Pancreas (tissue), 10 donors: ENCODE measurements around the gene SMCO4. TPM values are rescaled to one million over a fixed set of nuclear protein-coding genes. Genes with fewer than 3 reads are reported as not detected.
A peak's percentile ranks its signal among the peaks of the same experiment; 100 is the strongest.

Experiments
- ATAC-seq, 4 donors: fragments of 200-7000 bp; cut with Tn5 transposase; one replicate each; pipeline versions ENCODE4 v1.8.0 to v1.9.1; 2020; ENCODE audit warnings: mild to moderate bottlenecking in 4 of 4, moderate library complexity in 4 of 4
- DNase-seq, 6 donors: peaks; one replicate each; pipeline ENCODE4 v3.0.0-alpha.2; 2020
- FAIRE-seq: peaks from 2 replicates; lab custom pipeline; 2012; peaks lifted over from hg19 to GRCh38; lab: Jason Lieb, UNC
- H3K27ac ChIP-seq, 4 donors: fragments of 200-600 bp; sonication (generic); 1 replicate in 3 of 4; 2 replicates in 1 of 4; pipeline versions ENCODE4 v1.5.0 to v1.8.0; 2020
- H3K27me3 ChIP-seq, 4 donors: fragments of 200-600 bp; one replicate each; pipeline ENCODE4 v1.8.0; 2021
- H3K36me3 ChIP-seq, 3 donors: fragments of 200-600 bp; sonication (generic) in 1 of 3; one replicate each; pipeline versions ENCODE4 v1.5.0 to v1.8.0; 2020 to 2021
- H3K4me1 ChIP-seq, 3 donors: fragments of 200-600 bp; one replicate each; pipeline ENCODE4 v1.8.0; 2021
- H3K4me3 ChIP-seq, 4 donors: fragments of 200-600 bp; sonication (generic) in 2 of 4; one replicate each; pipeline versions ENCODE4 v1.5.0 to v1.8.0; 2020 to 2021
- H3K9me3 ChIP-seq, 4 donors: fragments of 200-600 bp; one replicate each; pipeline ENCODE4 v1.8.0; 2021
- WGBS, 2 donors: extraction: QIAGEN DNeasy Blood & Tissue Kit; methylation state at CpG; one replicate each; pipeline ENCODE4 v1.1.7; 2013; 5-methylcytosine and 5-hydroxymethylcytosine counted together
- intact Hi-C, 3 donors: fragments of 100-400 bp; cut with DNase I; formaldehyde crosslinking; loops; one replicate each; pipeline versions ENCODE4 v1.11.1 to v1.14.2; 2022
- polyA plus RNA-seq, 2 donors: library from polyadenylated mRNA; stranded (reverse); fragments of 200-250 nt; gene quantifications; one replicate each; pipeline ENCODE4 v1.2.3, GENCODE V29; 2013
- total RNA-seq, 6 donors: library from RNA; stranded (reverse); fragmentation: NEBNext Ultra II Directional in 4 of 6; extraction: Animal tissue kit (Norgen Biotek cat#: 25700) in 4 of 6; gene quantifications; one replicate each; pipeline versions ENCODE4 v1.2.1 to v1.2.4, GENCODE V29; 2021 to 2023
- TF ChIP-seq, protein P1 (sequence below), 4 donors: fragments of 200-600 bp; sonication (generic) in 3 of 4; IDR thresholded peaks; one replicate each; pipeline versions ENCODE4 v1.5.0 to v1.8.0; 2021; ENCODE audit warnings: antibody characterized with exemption in 4 of 4
- donor health status: healthy with polysubstance abuse.
- donor health status: DM: no; HTN: no; CAD: no; lungs with moderate emphysema.
- donor health status: DM: no; HTN: no; CAD: no.
- donor health status: control.
- donor health status: control.
- donor health status: Bipolar disorder and iron deficiency.
- donor health status: DM: yes; HTN: yes; CAD: no.
- donor health status: DM: no; HTN: no; CAD: no.
- donor health status: DM: no; HTN: no; CAD: no.
- donor health status: DM: yes; HTN: yes; CAD: no.

SMCO4 gene
- total and polyA plus RNA-seq, 8 donors, result 15.6 to 41.8 (median 19.6) TPM

DNA sequence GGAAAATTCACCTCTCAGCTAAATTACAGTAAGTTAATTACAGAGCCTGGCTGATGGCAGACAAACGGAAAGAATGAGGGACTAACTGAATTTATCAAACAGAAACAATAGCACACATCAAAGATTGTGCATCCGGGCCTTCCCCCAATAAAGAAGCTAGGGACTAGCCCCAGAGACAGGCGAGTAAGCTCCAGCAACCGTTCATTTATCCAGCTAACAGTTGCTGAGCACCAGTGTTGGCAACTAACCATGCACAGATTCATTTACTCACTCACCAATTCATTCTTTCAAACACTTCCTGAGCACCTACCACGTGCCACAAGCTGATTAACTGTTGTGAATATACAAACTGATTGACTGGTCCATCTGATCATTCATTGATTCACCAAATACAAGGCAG is 51.2 kb downstream of the SMCO4 start:
- peaks cover 5 to 28% (median 21%) of the 10 kb centered on the region in 3 donors for H3K4me1 ChIP-seq
- intact Hi-C loops, result loop anchor here in 1 of 3 donors (10.0 kb wide), 1 partner anchor 63 kb away; no protein-coding TSS in a partner anchor
- FAIRE-seq (no peak), ATAC-seq (no peak), DNase-seq (no peak)
- H3K4me3 ChIP-seq, result no peak overlapping the region
- H3K9me3 ChIP-seq, result no peaks in the 10 kb centered on the region
- H3K27ac ChIP-seq, result peak overlapping the region in 1 of 4 donors; percentile 28
- WGBS, 2 donors, result 67 to 75% methylated on average over 5 of the region's 5 CpGs
- no peaks in the 10 kb centered on the region for H3K27me3 ChIP-seq
- H3K36me3 ChIP-seq, result no peaks in the 10 kb centered on the region
- TF ChIP-seq, protein P1, sequence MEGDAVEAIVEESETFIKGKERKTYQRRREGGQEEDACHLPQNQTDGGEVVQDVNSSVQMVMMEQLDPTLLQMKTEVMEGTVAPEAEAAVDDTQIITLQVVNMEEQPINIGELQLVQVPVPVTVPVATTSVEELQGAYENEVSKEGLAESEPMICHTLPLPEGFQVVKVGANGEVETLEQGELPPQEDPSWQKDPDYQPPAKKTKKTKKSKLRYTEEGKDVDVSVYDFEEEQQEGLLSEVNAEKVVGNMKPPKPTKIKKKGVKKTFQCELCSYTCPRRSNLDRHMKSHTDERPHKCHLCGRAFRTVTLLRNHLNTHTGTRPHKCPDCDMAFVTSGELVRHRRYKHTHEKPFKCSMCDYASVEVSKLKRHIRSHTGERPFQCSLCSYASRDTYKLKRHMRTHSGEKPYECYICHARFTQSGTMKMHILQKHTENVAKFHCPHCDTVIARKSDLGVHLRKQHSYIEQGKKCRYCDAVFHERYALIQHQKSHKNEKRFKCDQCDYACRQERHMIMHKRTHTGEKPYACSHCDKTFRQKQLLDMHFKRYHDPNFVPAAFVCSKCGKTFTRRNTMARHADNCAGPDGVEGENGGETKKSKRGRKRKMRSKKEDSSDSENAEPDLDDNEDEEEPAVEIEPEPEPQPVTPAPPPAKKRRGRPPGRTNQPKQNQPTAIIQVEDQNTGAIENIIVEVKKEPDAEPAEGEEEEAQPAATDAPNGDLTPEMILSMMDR (IDR thresholded peaks at IDR 0.05), result no peak

GRCh38 chr11:93490996-93491618 is 52.1 kb downstream of the SMCO4 start:
- H3K36me3 ChIP-seq, result no peaks in the 10 kb centered on the region
- peaks cover 5 to 30% (median 21%) of the 10 kb centered on the region in 3 donors for H3K4me1 ChIP-seq
- no peak overlapping the region for H3K4me3 ChIP-seq
- no peaks in the 10 kb centered on the region for H3K27me3 ChIP-seq
- FAIRE-seq (no peak), DNase-seq (no peak), ATAC-seq (peak in 1 of 4 donors; percentile 18)
- no peaks in the 10 kb centered on the region for H3K9me3 ChIP-seq
- intact Hi-C loops, result loop anchor here in 1 of 3 donors (10.0 kb wide), 1 partner anchor 64 kb away; no protein-coding TSS in a partner anchor
- TF ChIP-seq, protein P1 (IDR thresholded peaks at IDR 0.05), result no peak
- H3K27ac ChIP-seq, result no peak overlapping the region
- WGBS, 2 donors, result 61 to 66% methylated on average over 5 of the region's 5 CpGs

DNA sequence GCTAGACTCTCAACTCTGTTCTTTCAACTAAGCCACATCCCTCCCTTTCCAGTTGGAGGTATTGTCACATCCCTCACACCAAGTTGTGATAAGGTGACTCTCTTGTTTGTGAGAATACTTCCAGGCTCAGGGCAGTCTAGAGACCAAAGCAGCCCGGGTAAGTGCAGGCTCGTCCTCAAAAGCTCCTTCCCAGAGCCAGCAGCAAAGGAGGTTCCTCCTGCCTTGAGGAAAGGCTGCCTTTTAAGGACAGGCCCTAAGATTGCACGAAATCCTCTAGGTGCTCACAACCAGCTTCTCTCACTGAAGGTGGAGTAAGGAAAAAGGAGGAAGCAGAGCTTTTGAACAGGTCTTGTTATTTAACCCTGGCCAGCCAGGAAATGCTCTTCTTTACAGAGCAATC is 53.4 kb downstream of the SMCO4 start:
- no peak for ATAC-seq
- no peak for FAIRE-seq
- intact Hi-C loops, result loop anchor here in 1 of 3 donors (10.0 kb wide), 1 partner anchor 65 kb away; no protein-coding TSS in a partner anchor
- no peaks in the 10 kb centered on the region for H3K9me3 ChIP-seq
- WGBS, 2 donors, result 78 to 84% methylated on average over 3 of the region's 3 CpGs
- peaks cover 8 to 30% (median 23%) of the 10 kb centered on the region in 3 donors for H3K4me1 ChIP-seq
- TF ChIP-seq, protein P1 (IDR thresholded peaks at IDR 0.05), result no peak
- H3K27me3 ChIP-seq, result no peaks in the 10 kb centered on the region
- no peak for DNase-seq
- H3K4me3 ChIP-seq, result no peak overlapping the region
- no peaks in the 10 kb centered on the region for H3K36me3 ChIP-seq
- no peak overlapping the region for H3K27ac ChIP-seq

GRCh38 chr11:93487032-93487483 is 56.1 kb downstream of the SMCO4 start:
- Histone ChIP-seq H3K27ac (no peak overlapping the region), H3K4me1 (peaks cover 5 to 12% (median 6%) of the 10 kb centered on the region in 3 donors), H3K36me3 (no peaks in the 10 kb centered on the region), H3K27me3 (no peaks in the 10 kb centered on the region), H3K9me3 (no peaks in the 10 kb centered on the region), H3K4me3 (no peak overlapping the region)
- 26 to 36% methylated on average over 7 of the region's 7 CpGs for WGBS, 2 donors
- ATAC-seq (peak in 3 of 4 donors; percentile 22 to 43 (median 35)), FAIRE-seq (no peak), DNase-seq (no peak)
- TF ChIP-seq, protein P1 (IDR thresholded peaks at IDR 0.05), result no peak
- intact Hi-C loops, result no loop called here

GRCh38 chr11:93485983-93486382 is 57.2 kb downstream of the SMCO4 start:
- H3K27ac ChIP-seq, result no peak overlapping the region

More at GRCh38 chr11:93485983-93486382, 57.2 kb downstream of the SMCO4 start:
- DNase-seq (no peak), ATAC-seq (no peak), FAIRE-seq (no peak)
- Histone ChIP-seq H3K4me3 (no peak overlapping the region), H3K36me3 (no peaks in the 10 kb centered on the region), H3K27me3 (no peaks in the 10 kb centered on the region), H3K9me3 (no peaks in the 10 kb centered on the region), H3K4me1 (peaks cover 4 to 7% (median 5%) of the 10 kb centered on the region in 3 donors)
- intact Hi-C loops, result no loop called here
- TF ChIP-seq, protein P1 (IDR thresholded peaks at IDR 0.05), result no peak
- WGBS, 2 donors, result 91 to 97% methylated on average over 2 of the region's 2 CpGs
